IMR-90 (cell line): Measurements from ENCODE around the gene KLRB1. TPM values are rescaled to one million over a fixed set of nuclear protein-coding genes. Genes with fewer than 3 reads are reported as not detected.

Source experiments
- ATAC-seq: fragments of 200-7000 bp; cut with Tn5 transposase; 2 replicates; pipeline ENCODE4 v1.9.1; 2020; ENCODE audit warnings: low read depth, mild to moderate bottlenecking, moderate library complexity
- BruUV-seq: library from RNA; stranded (reverse); fragments of 400-500 nt; replicated peaks from 2 replicates; lab custom pipeline; 2021; lab: Mats Ljungman, UMichigan
- CTCF ChIA-PET: fragments of 300-600 bp; formaldehyde crosslinking; extraction: SDS; loops from one replicate; lab custom pipeline; 2021; ENCODE audit warnings: antibody characterized with exemption; lab: Yijun Ruan, JAX
- POLR2A ChIA-PET: fragments of 300-600 bp; sonication (Branson Sonifier 250); formaldehyde crosslinking; loops from one replicate; lab custom pipeline; 2022; ENCODE audit warnings: antibody characterized with exemption; ENCODE audit not compliant: unreplicated experiment; lab: Charles Lee
- DNase-seq: peaks from one replicate; pipeline ENCODE4 v3.0.0; 2013
- H2AFZ ChIP-seq: replicated peaks from 2 replicates; pipeline ENCODE3; 2013; ENCODE audit warnings: low read length, mild to moderate bottlenecking; ENCODE audit not compliant: poor library complexity
- H2AK5ac ChIP-seq: 2 replicates; pipeline ENCODE4 v1.6.1; 2013; ENCODE audit warnings: low read depth, low read length, inconsistent platforms
- H2AK9ac ChIP-seq: replicated peaks from 2 replicates; pipeline ENCODE3; 2013; ENCODE audit warnings: mild to moderate bottlenecking, low read depth, low read length, moderate library complexity; ENCODE audit not compliant: poor library complexity
- H2BK120ac ChIP-seq: 2 replicates; pipeline ENCODE4 v1.6.1; 2013; ENCODE audit warnings: low read depth, low read length, inconsistent platforms
- H2BK15ac ChIP-seq: 3 replicates; pipeline ENCODE4 v1.6.1; 2013; ENCODE audit warnings: low read depth, low read length, inconsistent platforms
- H2BK20ac ChIP-seq: 2 replicates; pipeline ENCODE4 v1.6.1; 2013; ENCODE audit warnings: low read depth, mild to moderate bottlenecking, inconsistent platforms, low read length, moderate library complexity
- H2BK5ac ChIP-seq: 2 replicates; pipeline ENCODE4 v1.6.1; 2013; ENCODE audit warnings: mild to moderate bottlenecking, low read depth, low read length, inconsistent platforms; ENCODE audit not compliant: poor library complexity, severe bottlenecking
- H3K14ac ChIP-seq: replicated peaks from 2 replicates; pipeline ENCODE4 v1.6.1; 2013; ENCODE audit warnings: low read depth, low read length, inconsistent platforms
- H3K18ac ChIP-seq: 2 replicates; pipeline ENCODE4 v1.6.1; 2013; ENCODE audit warnings: low read depth, low read length, control low read depth
- H3K23ac ChIP-seq: 2 replicates; pipeline ENCODE4 v1.6.1; 2013; ENCODE audit warnings: low read depth, low read length, inconsistent platforms
- H3K27ac ChIP-seq: 2 replicates; pipeline ENCODE4 v1.5.1; 2013; ENCODE audit warnings: mild to moderate bottlenecking, control low read depth, low read length; ENCODE audit not compliant: insufficient read depth
- H3K27me3 ChIP-seq: 2 replicates; pipeline ENCODE4 v1.6.1; 2013; ENCODE audit warnings: low read length; ENCODE audit not compliant: control insufficient read depth, insufficient read depth
- H3K36me3 ChIP-seq: 2 replicates; pipeline ENCODE4 v1.6.1; 2013; ENCODE audit warnings: low read length, mixed read lengths; ENCODE audit not compliant: control insufficient read depth, insufficient read depth
- H3K4ac ChIP-seq: 2 replicates; pipeline ENCODE4 v1.6.1; 2013; ENCODE audit warnings: low read depth, low read length, inconsistent platforms
- H3K4me1 ChIP-seq: 2 replicates; pipeline ENCODE4 v1.6.1; 2013; ENCODE audit warnings: low read length, mixed read lengths; ENCODE audit not compliant: control insufficient read depth, insufficient read depth
- H3K4me2 ChIP-seq: 2 replicates; pipeline ENCODE4 v1.6.1; 2013; ENCODE audit warnings: low read depth, mild to moderate bottlenecking, control low read depth, low read length, moderate library complexity
- H3K4me3 ChIP-seq: 2 replicates; pipeline ENCODE4 v1.5.1; 2013; ENCODE audit warnings: low read depth, mild to moderate bottlenecking, control low read depth, low read length, moderate library complexity; ENCODE audit not compliant: insufficient read depth
- H3K56ac ChIP-seq: 2 replicates; pipeline ENCODE4 v1.6.1; 2013; ENCODE audit warnings: low read length, inconsistent platforms; ENCODE audit not compliant: insufficient read depth; ENCODE audit errors: extremely low read depth
- H3K79me1 ChIP-seq, 2 experiments: 2 replicates each; pipeline ENCODE4 v1.6.1; 2013; ENCODE audit warnings: low read length in 2 of 2, inconsistent platforms in 1 of 2, low read depth in 1 of 2
- H3K9ac ChIP-seq: 2 replicates; pipeline ENCODE4 v1.6.1; 2013; ENCODE audit warnings: low read depth, low read length, control low read depth
- H3K9me1 ChIP-seq: 2 replicates; pipeline ENCODE4 v1.6.1; 2013; ENCODE audit warnings: low read length, inconsistent platforms; ENCODE audit not compliant: insufficient read depth
- H3K9me3 ChIP-seq: 2 replicates; pipeline ENCODE4 v1.6.1; 2013; ENCODE audit warnings: low read length; ENCODE audit not compliant: control insufficient read depth, insufficient read depth
- H4K20me1 ChIP-seq: 2 replicates; pipeline ENCODE4 v1.6.1; 2013; ENCODE audit warnings: low read length, inconsistent platforms; ENCODE audit not compliant: insufficient read depth
- H4K5ac ChIP-seq: 2 replicates; pipeline ENCODE4 v1.6.1; 2013; ENCODE audit warnings: mild to moderate bottlenecking, low read depth, low read length, control low read depth
- H4K8ac ChIP-seq, 2 experiments: 2 replicates each; pipeline ENCODE4 v1.6.1; 2013; ENCODE audit warnings: low read depth in 2 of 2, low read length in 2 of 2, control low read depth in 1 of 2, inconsistent platforms in 1 of 2
- H4K91ac ChIP-seq: 2 replicates; pipeline ENCODE4 v1.6.1; 2013; ENCODE audit warnings: low read depth, low read length, inconsistent platforms; ENCODE audit not compliant: insufficient read depth
- BHLHE40 ChIP-seq: fragments of 150-350 bp; IDR thresholded peaks from 2 replicates; pipeline ENCODE4 v1.6.1; 2016; ENCODE audit warnings: mild to moderate bottlenecking, low read depth, low read length
- CEBPB ChIP-seq: IDR thresholded peaks from 2 replicates; pipeline ENCODE4 v1.6.1; 2012; ENCODE audit warnings: low read depth, low read length, improper control_type of control experiment
- CHD1 ChIP-seq: IDR thresholded peaks from 2 replicates; pipeline ENCODE4 v1.6.1; 2012; ENCODE audit warnings: low read depth, low read length, improper control_type of control experiment
- CTCF ChIP-seq: conservative IDR thresholded peaks from 2 replicates; pipeline ENCODE4 v1.5.1; 2012; ENCODE audit warnings: mild to moderate bottlenecking, low read depth, low read length, improper control_type of control experiment
- ELK1 ChIP-seq: fragments of 150-350 bp; IDR thresholded peaks from 2 replicates; pipeline ENCODE4 v1.6.1; 2016; ENCODE audit warnings: low read depth, mild to moderate bottlenecking, low read length, moderate library complexity, borderline replicate concordance
- FOS ChIP-seq: fragments of 150-350 bp; IDR thresholded peaks from 2 replicates; pipeline ENCODE4 v1.6.1; 2016; ENCODE audit warnings: low read depth, low read length
- MAFK ChIP-seq: IDR thresholded peaks from 2 replicates; pipeline ENCODE4 v1.6.1; 2012; ENCODE audit warnings: low read depth, low read length, improper control_type of control experiment
- MAZ ChIP-seq: IDR thresholded peaks from 2 replicates; pipeline ENCODE4 v1.6.1; 2012; ENCODE audit warnings: low read depth, mild to moderate bottlenecking, low read length, improper control_type of control experiment, moderate library complexity, borderline replicate concordance
- MXI1 ChIP-seq: IDR thresholded peaks from 2 replicates; pipeline ENCODE4 v1.6.1; 2012; ENCODE audit warnings: low read depth, mild to moderate bottlenecking, low read length, moderate library complexity, borderline replicate concordance
- NFE2L2 ChIP-seq: fragments of 150-350 bp; IDR thresholded peaks from 2 replicates; pipeline ENCODE4 v1.6.1; 2016; ENCODE audit warnings: low read depth, mild to moderate bottlenecking, low read length
- POLR2A ChIP-seq: IDR thresholded peaks from 2 replicates; pipeline ENCODE4 v1.6.1; 2012; ENCODE audit warnings: mild to moderate bottlenecking, low read depth, low read length
- RAD21 ChIP-seq: IDR thresholded peaks from 2 replicates; pipeline ENCODE4 v1.6.1; 2012; ENCODE audit warnings: low read length, improper control_type of control experiment
- RCOR1 ChIP-seq: IDR thresholded peaks from 2 replicates; pipeline ENCODE4 v1.6.1; 2012; ENCODE audit warnings: mild to moderate bottlenecking, low read length, improper control_type of control experiment; ENCODE audit not compliant: insufficient replicate concordance
- RFX5 ChIP-seq: IDR thresholded peaks from 2 replicates; pipeline ENCODE4 v1.8.0; 2012; ENCODE audit warnings: low read depth, mild to moderate bottlenecking, low read length, moderate library complexity
- SMC3 ChIP-seq: fragments of 150-350 bp; IDR thresholded peaks from 2 replicates; pipeline ENCODE4 v1.6.1; 2016; ENCODE audit warnings: low read depth, mild to moderate bottlenecking, antibody characterized with exemption, low read length, moderate library complexity
- WGBS, 2 experiments: methylation state at CpG; one replicate each; pipeline versions ENCODE4 v1.1.5 to v1.1.7; 2013; ENCODE audit warnings: missing lambda C conversion rate in 2 of 2; ENCODE audit not compliant: insufficient read length in 1 of 2; ENCODE audit errors: extremely low coverage in 2 of 2; 5-methylcytosine and 5-hydroxymethylcytosine counted together
- dilution Hi-C: fragments of 300-500 bp; cut with HindIII; formaldehyde crosslinking; loops from one replicate; pipeline ENCODE4 v1.14.3; 2018; ENCODE audit warnings: low sequenced_read_pairs; ENCODE audit not compliant: unreplicated experiment
- in situ Hi-C: fragments of 300-500 bp; cut with MboI; formaldehyde crosslinking; loops from 3 replicates; pipeline ENCODE4 v1.14.3; 2019; ENCODE audit warnings: low sequenced_read_pairs, inconsistent platforms, mixed read lengths
- intact Hi-C: fragments of 100-400 bp; cut with micrococcal nuclease; formaldehyde crosslinking; loops from 2 replicates; pipeline ENCODE4 v1.10.0; 2022
- polyA plus RNA-seq, 3 experiments: library from polyadenylated mRNA; depleted of rRNA; stranded (reverse); fragments of >200 nt; gene quantifications; 2 replicates each; pipeline ENCODE4 v1.2.3, GENCODE V29; 2012; ENCODE audit warnings: low replicate concordance in 1 of 3
- total RNA-seq: library from RNA; depleted of rRNA; stranded (reverse); fragments of >200 nt; gene quantifications from 2 replicates; pipeline ENCODE4 v1.2.3, GENCODE V29; 2012
- TF ChIP-seq, protein P1 (sequence below): fragments of 150-350 bp; IDR thresholded peaks from 2 replicates; pipeline ENCODE4 v1.6.1; 2017; ENCODE audit warnings: mild to moderate bottlenecking, antibody characterized with exemption, low read length, low read depth

KLRB1 gene
- total and polyA plus RNA-seq, 2 of the 4 experiments (the other 2 are of a cell fraction): not detected

DNA sequence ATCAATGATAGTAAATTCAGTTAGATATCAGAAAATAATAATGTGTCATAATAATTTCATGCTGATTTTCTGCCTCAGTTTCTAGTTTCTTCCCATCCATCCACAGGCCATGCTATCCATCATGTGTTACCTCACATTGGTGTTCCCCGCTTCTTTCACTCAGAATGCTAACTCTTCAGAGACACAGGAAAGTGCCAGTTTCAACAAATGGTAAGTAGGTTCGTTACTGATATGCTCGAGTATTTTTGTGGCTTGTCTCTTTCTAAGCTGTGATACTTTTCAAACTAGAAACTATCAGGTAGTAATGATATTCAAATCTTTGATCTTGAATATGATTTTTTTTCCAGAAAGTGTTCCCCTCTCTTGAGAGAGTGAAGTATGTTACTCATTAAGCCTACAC is 1.5 kb downstream of the KLRB1 start:
- Histone ChIP-seq H3K18ac (no peak overlapping the region), H3K9me3 (no peaks in the 10 kb centered on the region), H3K9ac (no peak overlapping the region), H3K4me1 (no peaks in the 10 kb centered on the region), H3K4me3 (no peak overlapping the region), H3K36me3 (no peaks in the 10 kb centered on the region), H3K4me2 (no peak overlapping the region), H3K27me3 (no peaks in the 10 kb centered on the region), H2AK9ac (no peak overlapping the region), H3K4ac (no peak overlapping the region), H2BK5ac (no peak overlapping the region), H2BK15ac (no peak overlapping the region), H4K8ac (no peak overlapping the region), H3K27ac (no peak overlapping the region), H4K5ac (no peak overlapping the region), H2AK5ac (no peak overlapping the region), H2BK20ac (no peak overlapping the region), H2AFZ (no peak overlapping the region), H2BK120ac (no peak overlapping the region), H4K91ac (no peak overlapping the region), H3K79me1 (no peaks in the 10 kb centered on the region), H3K23ac (no peak overlapping the region), H3K9me1 (no peaks in the 10 kb centered on the region), H4K20me1 (no peaks in the 10 kb centered on the region), H3K14ac (no peak overlapping the region), H3K56ac (no peak overlapping the region)
- BruUV-seq: no TSS peak
- no peak for TF ChIP-seq FOS
- TF ChIP-seq RAD21: no peak
- TF ChIP-seq MAFK: no peak
- TF ChIP-seq BHLHE40: no peak
- no peak for TF ChIP-seq NFE2L2
- TF ChIP-seq RFX5: no peak
- no peak for TF ChIP-seq RCOR1
- no peak for TF ChIP-seq POLR2A
- no peak for TF ChIP-seq SMC3
- TF ChIP-seq CTCF: no peak
- TF ChIP-seq MAZ: no peak
- TF ChIP-seq, protein P1, sequence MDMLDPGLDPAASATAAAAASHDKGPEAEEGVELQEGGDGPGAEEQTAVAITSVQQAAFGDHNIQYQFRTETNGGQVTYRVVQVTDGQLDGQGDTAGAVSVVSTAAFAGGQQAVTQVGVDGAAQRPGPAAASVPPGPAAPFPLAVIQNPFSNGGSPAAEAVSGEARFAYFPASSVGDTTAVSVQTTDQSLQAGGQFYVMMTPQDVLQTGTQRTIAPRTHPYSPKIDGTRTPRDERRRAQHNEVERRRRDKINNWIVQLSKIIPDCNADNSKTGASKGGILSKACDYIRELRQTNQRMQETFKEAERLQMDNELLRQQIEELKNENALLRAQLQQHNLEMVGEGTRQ: no peak
- TF ChIP-seq CEBPB: no peak
- no peak for TF ChIP-seq ELK1
- TF ChIP-seq MXI1: no peak
- TF ChIP-seq CHD1: no peak
- ATAC-seq: no peak
- no peak for DNase-seq
- ChIA-PET CTCF (no interaction called here), POLR2A (no interaction called here)
- in situ Hi-C loops (no loop called here), intact Hi-C loops (no loop called here), dilution Hi-C loops (no loop called here)
- no CpG with 5 or more reads among the region's 3 CpGs for WGBS, 2 experiments
